ENCODE results near the gene EXOG. TPM values are rescaled to one million over a fixed set of nuclear protein-coding genes. Genes with fewer than 3 reads are reported as not detected.

The EXOG gene
- total and polyA plus RNA-seq, 2 donors (not counting 3 experiments of a cell fraction or from before 2014, with no cell fraction given): 10.8 to 21.9 TPM

- BruUV-seq (replicated peaks): no TSS peak
- H3K27ac ChIP-seq (ENCODE audit: insufficient read depth, low read depth, low read length): no peak overlapping the region
- DNase-seq (ENCODE audit: low read depth, low spot score) (no peak), FAIRE-seq (no peak)
- CTCF ChIA-PET: interaction anchor here (3.3 kb wide), 1 partner anchor 25 kb away, joined by 13 read pairs; no protein-coding TSS in a partner anchor
- H3K4me1 ChIP-seq (ENCODE audit: control insufficient read depth, extremely low read depth, insufficient read depth, low read length): no peaks in the 10 kb centered on the region
- no peaks in the 10 kb centered on the region for H3K9me1 ChIP-seq (replicated peaks; ENCODE audit: control insufficient read depth, extremely low read depth, insufficient read depth, low read length)
- H3K4me2 ChIP-seq (ENCODE audit: insufficient read depth, low read length): no peak overlapping the region
- POLR2A ChIA-PET: no interaction called here
- H3K79me2 ChIP-seq (ENCODE audit: control insufficient read depth, insufficient read depth, low read length): no peaks in the 10 kb centered on the region
- TF ChIP-seq CTCF (IDR thresholded peaks at IDR 0.05; ENCODE audit: extremely low read depth in 1 of 2, insufficient read depth in 1 of 2, low read depth in 1 of 2, low read length in 2 of 2) (no peak), MYC (IDR thresholded peaks at IDR 0.05; ENCODE audit: low read depth, low read length) (no peak), FOS (IDR thresholded peaks at IDR 0.05; ENCODE audit: borderline replicate concordance, insufficient read depth, low read length) (no peak), MAX (IDR thresholded peaks at IDR 0.05; ENCODE audit: insufficient read depth, insufficient read length) (no peak), GATA2 (IDR thresholded peaks at IDR 0.05; ENCODE audit: insufficient read depth, insufficient read length, low read depth, low read length) (no peak), EZH2 (IDR thresholded peaks at IDR 0.05; ENCODE audit: borderline replicate concordance, low read depth, low read length, severe bottlenecking) (no peak), JUN (IDR thresholded peaks at IDR 0.05; ENCODE audit: borderline replicate concordance, insufficient read depth, insufficient read length, low read depth) (no peak), POLR2A (IDR thresholded peaks at IDR 0.05; ENCODE audit: low read depth, low read length) (no peak), POLR2AphosphoS5 (IDR thresholded peaks at IDR 0.05; ENCODE audit: insufficient read depth, low read depth, low read length) (no peak)
- no peaks in the 10 kb centered on the region for H3K36me3 ChIP-seq (ENCODE audit: control insufficient read depth in 2 of 2, extremely low read depth in 1 of 2, insufficient read depth in 2 of 2, low read length in 2 of 2)
- dilution Hi-C loops (cut with MboI; ENCODE audit: extremely low pct_ligation_motif_present, low sequenced_read_pairs): no loop called here
- no peaks in the 10 kb centered on the region for H3K9me3 ChIP-seq (replicated peaks; ENCODE audit: control insufficient read depth, insufficient read depth, low read length)
- no peak overlapping the region for H3K9ac ChIP-seq (replicated peaks; ENCODE audit: extremely low read depth, insufficient read depth, low read length)
- intact Hi-C loops (cut with micrococcal nuclease): no loop called here
- no peaks in the 10 kb centered on the region for H4K20me1 ChIP-seq (replicated peaks; ENCODE audit: control insufficient read depth, extremely low read depth, insufficient read depth, low read length)
- no peak overlapping the region for H2AFZ ChIP-seq (ENCODE audit: low read depth, low read length)
- H3K4me3 ChIP-seq (replicated peaks in 1 of 3; ENCODE audit: insufficient read depth in 1 of 3, low read depth in 1 of 3, low read length in 3 of 3): no peak overlapping the region
- no peaks in the 10 kb centered on the region for H3K27me3 ChIP-seq (ENCODE audit: control insufficient read depth in 2 of 2, insufficient read depth in 2 of 2, low read length in 2 of 2)
Measured at GRCh38 chr3:38545983-38546382, 49.8 kb downstream of the EXOG start.
